ENCODE measurements around the gene CORO6.

The CORO6 gene

GRCh38 chr17:29630630-29631193 is 8.0 kb upstream of the CORO6 start:
- no peak for DNase-seq

GRCh38 chr17:29629839-29630238 is 7.1 kb upstream of the CORO6 start:
- DNase-seq, result no peak

GRCh38 chr17:29628644-29629043 is 5.9 kb upstream of the CORO6 start:
- DNase-seq, result no peak

DNA sequence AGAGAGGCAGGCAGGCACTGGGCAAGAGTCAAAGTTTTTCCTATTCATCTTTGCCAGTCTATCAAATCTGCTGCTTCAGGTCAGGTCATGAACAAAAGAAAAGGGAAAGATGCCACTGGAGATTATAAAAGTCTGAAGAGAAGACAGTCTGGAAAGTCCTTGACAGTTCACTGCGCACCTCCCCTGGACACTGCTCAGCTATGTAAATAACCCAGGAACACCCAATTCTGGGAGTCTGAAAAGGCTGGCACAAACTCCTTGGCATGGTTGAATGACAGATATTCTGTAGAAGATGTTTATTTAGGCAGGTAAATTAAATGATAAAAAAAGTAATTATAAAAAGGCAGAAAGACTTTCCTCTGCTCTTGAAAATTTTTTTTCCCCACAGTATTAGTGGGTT is 5.2 kb upstream of the CORO6 start:
- DNase-seq, result no peak

DNA sequence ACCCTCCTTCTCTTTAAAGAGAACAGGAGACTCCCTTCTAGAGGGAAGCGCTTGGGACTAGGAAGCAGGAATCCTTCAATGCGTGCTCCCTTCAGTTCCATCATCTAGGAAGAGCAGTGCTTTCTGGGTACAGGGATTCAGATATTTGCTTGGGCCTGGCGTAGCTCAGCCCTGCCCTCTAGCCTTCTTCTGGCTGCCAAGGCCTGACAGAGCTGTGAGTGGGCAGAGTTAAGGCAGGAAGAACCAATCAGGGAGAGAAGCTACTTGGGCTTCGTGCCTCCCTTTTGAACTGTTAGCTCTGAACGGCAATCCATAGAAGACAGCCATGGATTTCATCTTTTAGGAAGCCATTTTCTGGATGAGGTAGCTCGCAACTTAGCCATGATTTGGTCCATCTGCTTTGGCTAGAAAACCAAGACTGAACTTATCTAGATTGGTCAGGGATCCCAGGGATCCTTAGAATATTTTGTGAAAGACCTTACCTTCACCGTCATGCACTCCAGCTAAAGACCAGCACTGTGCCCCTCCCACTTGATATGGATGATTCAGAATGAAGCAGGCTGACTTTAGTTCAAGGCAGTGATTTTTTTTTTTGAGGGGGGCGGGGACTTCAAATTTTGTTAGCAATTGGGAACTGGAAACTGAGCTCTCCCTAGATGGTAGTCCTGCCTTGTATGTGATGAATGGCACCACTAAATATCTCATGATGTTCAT is 2.5 kb upstream of the CORO6 start:
- no peak for DNase-seq

GRCh38 chr17:29624586-29624985 is 1.9 kb upstream of the CORO6 start:
- DNase-seq, result no peak

- DNase-seq, result no peak
These were observed 553 bp upstream of the CORO6 start for GRCh38 chr17:29623283-29623647.

- DNase-seq, result no peak
These were observed 939 bp downstream of the CORO6 start for GRCh38 chr17:29621751-29622194.

- DNase-seq, result no peak
These were observed 1.8 kb downstream of the CORO6 start for GRCh38 chr17:29620779-29621500.

GRCh38 chr17:29620271-29620670 is 2.4 kb downstream of the CORO6 start:
- no peak for DNase-seq

DNA sequence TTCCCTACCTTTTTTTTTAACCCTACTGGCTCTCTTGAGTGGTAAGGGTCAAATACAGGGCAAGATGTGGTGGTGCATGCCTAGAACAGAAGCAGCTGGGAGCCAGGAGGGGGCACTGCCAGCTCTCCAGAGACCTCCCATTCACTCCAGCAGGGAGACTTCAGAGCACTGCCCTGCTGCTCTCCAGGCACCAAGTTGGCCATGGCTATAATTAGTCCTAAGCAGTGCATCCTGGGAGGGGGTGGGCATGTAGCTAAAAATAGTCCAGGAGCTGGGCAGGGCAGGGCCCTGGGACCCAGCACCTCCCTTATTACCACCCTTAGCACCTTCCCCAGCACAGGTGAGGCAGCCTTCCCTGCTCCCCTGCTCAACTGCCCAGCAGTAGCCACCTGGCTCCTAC is 3.5 kb downstream of the CORO6 start:
- DNase-seq, result no peak

DNA sequence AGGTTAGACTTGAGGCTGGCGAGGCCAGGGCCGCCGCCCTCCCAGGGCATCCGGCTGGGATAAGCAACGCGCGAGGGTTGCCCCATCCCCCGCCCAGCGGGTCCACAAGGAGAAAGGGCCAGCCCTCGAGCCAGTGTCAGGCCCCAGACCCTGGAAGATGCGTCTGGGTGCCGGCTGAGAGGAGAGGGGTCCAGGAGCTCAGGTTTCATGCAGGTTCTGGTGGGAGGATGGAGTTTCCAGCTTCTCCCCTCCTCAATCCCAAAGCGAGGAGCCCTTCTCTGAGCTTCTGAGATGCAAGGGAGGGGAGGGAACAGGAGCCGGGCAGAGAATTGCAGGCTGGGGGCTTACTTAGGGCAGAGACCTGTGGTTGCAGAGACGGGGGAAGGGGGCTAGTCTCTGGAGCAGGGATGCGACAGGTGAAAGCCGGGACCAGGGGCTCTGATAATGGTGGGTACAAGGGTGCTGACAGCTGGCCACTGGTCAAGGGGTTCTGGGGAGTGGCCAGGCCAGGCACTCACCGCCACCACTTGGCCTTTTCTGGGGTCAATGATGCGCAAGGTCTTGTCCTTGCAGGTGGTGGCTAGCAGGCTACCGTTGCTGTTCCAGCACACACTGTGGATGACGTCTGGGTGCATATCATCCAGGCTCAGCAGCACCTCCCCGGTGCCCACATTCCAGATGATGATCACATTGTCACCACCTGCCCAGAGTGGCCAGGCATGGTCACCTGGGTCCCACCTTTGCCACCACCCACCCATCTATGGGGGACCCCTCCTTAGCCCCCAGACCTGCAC is 4.2 kb downstream of the CORO6 start:
- DNase-seq, result no peak

DNA sequence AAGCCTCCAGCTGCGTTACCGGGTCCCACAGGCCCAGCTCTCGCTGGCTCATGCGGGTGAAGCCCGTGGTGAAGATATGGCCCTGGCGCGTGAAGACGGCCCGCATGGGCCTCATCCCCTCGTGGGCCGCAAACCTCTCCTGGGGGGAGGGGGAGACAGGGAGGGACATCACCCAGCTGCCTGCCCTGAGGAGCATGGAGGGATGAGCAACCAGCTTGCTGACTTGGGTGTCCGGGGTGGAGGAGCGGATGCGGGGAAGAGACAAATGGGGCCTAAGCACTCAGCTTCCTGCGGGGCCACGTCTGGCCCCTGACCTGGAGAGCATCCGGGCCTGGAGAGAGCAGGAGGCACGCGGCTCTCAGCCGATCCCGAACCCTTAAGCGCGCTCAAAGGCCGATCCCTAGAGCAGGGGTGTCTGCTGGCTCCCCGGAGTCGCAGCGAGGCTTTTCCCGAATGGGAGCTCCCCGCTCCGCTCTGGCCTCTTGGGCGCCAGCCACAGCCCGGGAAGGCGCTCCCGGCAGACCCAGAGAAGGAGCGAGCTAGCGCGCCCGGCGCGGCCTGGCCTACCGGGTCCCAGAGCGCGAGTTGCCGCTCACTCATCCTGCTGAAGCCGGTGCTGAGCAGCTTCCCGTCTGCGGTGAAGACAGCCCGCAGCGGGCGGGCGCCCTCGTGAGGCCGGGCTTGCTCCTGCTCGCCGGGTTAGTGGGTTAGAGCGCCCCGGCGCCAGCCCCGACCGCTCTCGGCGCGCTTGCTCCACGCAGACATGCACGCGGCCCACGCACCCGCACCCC is 5.0 kb downstream of the CORO6 start:
- peak; percentile 93 for DNase-seq

GRCh38 chr17:29617125-29617480 is 5.6 kb downstream of the CORO6 start:
- DNase-seq, result peak; percentile 89

DNA sequence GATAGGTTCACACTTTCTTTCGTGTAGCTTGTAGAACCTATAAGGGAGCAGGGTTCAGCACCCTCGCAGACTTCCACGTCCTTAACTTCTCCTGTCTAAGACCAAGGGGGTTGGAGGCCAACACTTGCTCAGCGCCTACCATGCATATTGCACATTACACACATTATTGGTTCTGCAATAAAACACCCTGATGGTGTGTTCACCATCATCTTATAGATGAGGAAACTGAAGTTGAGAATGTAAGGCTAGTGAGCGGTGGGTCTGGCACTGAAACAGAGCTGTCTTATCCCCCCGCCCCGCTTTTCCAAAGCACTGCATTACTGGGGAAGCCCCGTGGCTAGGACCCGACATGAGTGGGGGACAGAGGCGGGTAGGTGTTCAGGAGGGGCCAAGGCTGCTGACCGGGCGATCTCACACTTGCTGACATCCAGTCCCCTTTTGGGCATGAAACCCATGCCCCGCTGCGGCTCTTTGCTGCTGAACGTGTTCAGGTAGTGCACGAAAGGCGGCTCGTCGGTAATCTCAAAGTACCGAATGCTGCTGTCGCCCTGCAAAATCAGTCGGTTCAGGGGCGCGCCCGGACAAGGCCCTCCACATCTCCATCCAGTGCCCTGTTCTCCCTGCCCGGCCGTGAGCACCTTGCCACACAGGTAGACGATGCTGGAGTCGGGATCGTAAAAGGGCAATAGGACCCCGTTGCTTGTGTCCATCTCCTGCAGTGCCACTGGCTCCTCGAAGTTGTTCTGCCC is 6.2 kb downstream of the CORO6 start:
- no peak for DNase-seq

DNA sequence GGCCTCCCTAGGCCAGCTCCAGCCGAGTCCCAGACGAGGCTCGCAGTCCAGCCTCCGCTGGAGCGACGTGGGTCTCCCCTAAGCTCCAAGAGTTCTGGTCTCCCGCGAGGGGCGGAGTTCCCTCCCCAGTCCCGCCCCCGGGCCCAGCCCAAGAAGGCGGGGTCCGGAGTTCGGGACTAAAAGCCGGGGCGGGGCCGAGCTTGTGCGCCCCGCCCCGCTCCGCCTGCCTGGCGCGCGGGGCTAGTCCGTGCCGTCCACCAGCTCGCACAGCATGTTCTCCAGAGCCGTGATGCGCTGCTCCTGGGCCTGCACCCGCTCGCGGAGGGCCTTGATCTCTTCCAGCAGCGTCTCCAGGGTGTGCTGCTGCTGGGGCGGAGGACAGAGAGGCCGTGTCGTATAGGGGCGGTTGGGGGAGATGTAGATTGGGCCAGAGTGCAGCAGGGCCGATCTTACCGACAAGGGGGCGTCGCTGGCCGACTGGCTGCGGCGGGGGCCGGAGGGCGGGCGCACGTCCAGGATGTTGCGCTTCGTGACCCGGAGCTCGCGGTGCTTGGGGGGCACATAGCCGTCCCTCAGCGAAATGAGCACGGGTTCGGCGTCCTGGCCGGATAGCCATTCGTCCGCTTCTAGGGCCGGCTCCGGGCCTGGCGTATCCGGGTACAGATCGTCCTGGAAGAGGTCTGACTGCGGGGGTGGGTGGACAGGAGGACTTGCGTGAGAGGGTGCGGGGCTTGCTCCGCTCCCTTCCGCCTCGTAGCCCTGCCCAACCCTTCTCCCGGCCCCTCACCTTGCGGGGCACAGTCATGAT is 7.0 kb downstream of the CORO6 start:
- peak; percentile 91 for DNase-seq

DNA sequence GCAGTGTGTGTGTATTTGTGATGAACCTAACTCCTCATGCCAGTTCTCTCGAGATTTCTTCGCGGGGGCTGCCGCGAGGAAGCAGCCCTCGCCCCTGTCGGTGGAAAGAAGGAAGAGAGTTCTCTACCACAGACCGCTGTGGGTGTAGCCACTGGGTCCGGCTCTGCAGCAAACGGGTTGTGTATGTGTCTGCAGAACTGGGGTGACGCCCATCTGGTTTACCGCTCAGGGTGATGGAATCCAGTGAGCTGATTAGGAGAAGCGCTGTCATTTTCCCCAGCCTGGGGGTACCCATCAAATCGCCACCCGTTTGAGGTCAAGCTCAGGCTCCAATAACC is 7.7 kb downstream of the CORO6 start:
- peak; percentile 72 for DNase-seq

DNA sequence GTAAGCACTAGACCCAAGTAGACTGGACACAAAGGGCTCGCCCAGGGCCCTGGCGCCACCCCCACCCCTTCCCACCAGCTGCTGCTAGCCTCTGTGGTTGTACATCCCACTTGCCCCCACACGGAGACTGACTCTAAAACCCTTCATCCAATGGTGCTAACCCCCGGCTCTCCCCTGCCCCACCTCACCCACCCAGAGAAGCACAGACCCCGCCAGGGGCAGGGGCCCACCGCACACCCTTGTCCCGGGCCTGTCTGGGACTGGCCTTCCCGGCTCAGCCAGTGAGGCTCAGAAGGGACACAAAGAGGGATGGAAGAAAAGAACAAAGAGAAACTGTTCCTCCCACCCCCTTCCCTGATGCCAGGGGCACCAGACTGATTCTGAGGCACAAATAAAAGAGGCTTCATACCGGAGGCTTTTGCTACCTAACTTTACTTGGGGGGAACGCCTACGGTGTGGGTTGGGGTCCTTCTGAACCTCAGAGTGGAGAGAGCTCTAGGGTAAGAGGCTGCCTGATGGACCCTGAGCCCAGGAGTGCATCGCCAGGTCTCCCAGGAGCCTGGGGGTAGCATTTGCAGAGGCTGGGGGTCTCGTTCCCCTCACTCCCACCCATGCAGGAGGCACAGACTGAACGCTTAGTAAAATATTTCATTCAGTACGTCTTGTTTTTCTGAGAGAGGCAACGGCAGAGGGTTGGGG is 8.2 kb downstream of the CORO6 start:
- no peak for DNase-seq

- DNase-seq, result no peak
These were observed 8.9 kb downstream of the CORO6 start for GRCh38 chr17:29613856-29614255.

- peak; percentile 97 for DNase-seq
These were observed 9.3 kb downstream of the CORO6 start for GRCh38 chr17:29613352-29613837.
